WTC11 (cell line): ENCODE measurements around the gene BFSP1. TPM values are rescaled to one million over a fixed set of nuclear protein-coding genes. Genes with fewer than 3 reads are reported as not detected.

ENCODE experiments used
- ATAC-seq: fragments of 200-7000 bp; cut with Tn5 transposase; 2 replicates; pipeline ENCODE4 v1.10.0; 2021; ENCODE audit warnings: mild to moderate bottlenecking, moderate library complexity
- CTCF ChIA-PET: fragments of 300-600 bp; sonication (Branson Sonifier 250); formaldehyde crosslinking; loops from one replicate; lab custom pipeline; 2021; ENCODE audit warnings: antibody characterized with exemption; lab: Charles Lee
- POLR2A ChIA-PET: fragments of 350-600 bp; sonication (Branson Sonifier 250); formaldehyde crosslinking; loops from one replicate; lab custom pipeline; 2021; ENCODE audit warnings: antibody characterized with exemption; lab: Charles Lee
- DNase-seq: peaks from one replicate; pipeline ENCODE4 v3.0.0; 2021; ENCODE audit warnings: low spot score
- H3K27ac Mint-ChIP-seq: 2 replicates; pipeline ENCODE4 v1.8.0; 2021; ENCODE audit warnings: mixed read lengths
- H3K27me3 Mint-ChIP-seq: 2 replicates; pipeline ENCODE4 v1.8.0; 2021; ENCODE audit warnings: low read depth, mild to moderate bottlenecking, moderate library complexity, mixed read lengths
- H3K36me3 Mint-ChIP-seq: 2 replicates; pipeline ENCODE4 v1.8.0; 2021; ENCODE audit warnings: mixed read lengths
- H3K4me1 Mint-ChIP-seq: 2 replicates; pipeline ENCODE4 v1.8.0; 2022; ENCODE audit warnings: mixed read lengths
- H3K4me3 Mint-ChIP-seq: 2 replicates; pipeline ENCODE4 v1.8.0; 2021; ENCODE audit warnings: mild to moderate bottlenecking, moderate library complexity, mixed read lengths
- H3K9me3 Mint-ChIP-seq: 2 replicates; pipeline ENCODE4 v1.8.0; 2021; ENCODE audit warnings: mixed read lengths
- ATF6 ChIP-seq: sonication (generic); formaldehyde crosslinking; IDR thresholded peaks from 2 replicates; pipeline ENCODE4 v1.8.1; 2023; ENCODE audit warnings: mild to moderate bottlenecking, missing genetic modification reagents
- EMX1 ChIP-seq: fragments of 250-450 bp; sonication (Bioruptor Pico); IDR thresholded peaks from 2 replicates; pipeline ENCODE4 v1.8.0; 2021; ENCODE audit warnings: mild to moderate bottlenecking
- GABPB1 ChIP-seq: sonication (generic); formaldehyde crosslinking; IDR thresholded peaks from 2 replicates; pipeline ENCODE4 v1.8.1; 2023; ENCODE audit warnings: mild to moderate bottlenecking, missing genetic modification reagents
- GTF2I ChIP-seq: fragments of 250-450 bp; sonication (Bioruptor Pico); conservative IDR thresholded peaks from 2 replicates; pipeline ENCODE4 v1.4.0; 2021; ENCODE audit warnings: mild to moderate bottlenecking
- JAZF1 ChIP-seq: fragments of 250-450 bp; sonication (Bioruptor Pico); IDR thresholded peaks from 2 replicates; pipeline ENCODE4 v1.9.0; 2021; ENCODE audit warnings: moderate library complexity, mild to moderate bottlenecking, inconsistent platforms
- KAT7 ChIP-seq: sonication (generic); formaldehyde crosslinking; IDR thresholded peaks from 2 replicates; pipeline ENCODE4 v1.8.1; 2023; ENCODE audit warnings: missing genetic modification reagents, mild to moderate bottlenecking, borderline replicate concordance
- PRRX2 ChIP-seq: fragments of 250-450 bp; sonication (Bioruptor Pico); IDR thresholded peaks from 2 replicates; pipeline ENCODE4 v1.8.0; 2021; ENCODE audit warnings: mild to moderate bottlenecking
- RELA ChIP-seq: sonication (generic); formaldehyde crosslinking; IDR thresholded peaks from 2 replicates; pipeline ENCODE4 v1.8.1; 2022; ENCODE audit warnings: missing genetic modification reagents, mild to moderate bottlenecking, borderline replicate concordance
- SMAD4 ChIP-seq: sonication (generic); formaldehyde crosslinking; IDR thresholded peaks from 2 replicates; pipeline ENCODE4 v1.8.0; 2022; ENCODE audit warnings: mild to moderate bottlenecking, missing genetic modification reagents
- SOX15 ChIP-seq: fragments of 250-450 bp; sonication (Bioruptor Pico); IDR thresholded peaks from 2 replicates; pipeline ENCODE4 v1.9.0; 2021; ENCODE audit warnings: mild to moderate bottlenecking
- SP1 ChIP-seq: sonication (generic); formaldehyde crosslinking; conservative IDR thresholded peaks from 2 replicates; pipeline ENCODE4 v1.8.1; 2022; ENCODE audit warnings: missing genetic modification reagents
- USF1 ChIP-seq: sonication (generic); formaldehyde crosslinking; IDR thresholded peaks from 2 replicates; pipeline ENCODE4 v1.8.0; 2022; ENCODE audit warnings: mild to moderate bottlenecking, missing genetic modification reagents
- ZNF263 ChIP-seq: sonication (generic); formaldehyde crosslinking; IDR thresholded peaks from 2 replicates; pipeline ENCODE4 v1.8.1; 2022; ENCODE audit warnings: low read depth, mild to moderate bottlenecking, moderate library complexity, missing genetic modification reagents
- ZNF671 ChIP-seq: fragments of 250-450 bp; sonication (Bioruptor Pico); IDR thresholded peaks from 2 replicates; pipeline ENCODE4 v1.8.0; 2021; ENCODE audit warnings: mild to moderate bottlenecking
- total RNA-seq: library from RNA; stranded (reverse); gene quantifications from 3 replicates; pipeline ENCODE4 v1.2.3, GENCODE V29; 2021
- TF ChIP-seq, protein P1 (sequence below): fragments of 250-450 bp; sonication (Bioruptor Pico); IDR thresholded peaks from 2 replicates; pipeline ENCODE4 v1.9.0; 2021; ENCODE audit warnings: mild to moderate bottlenecking
- TF ChIP-seq, protein P2 (sequence below): fragments of 250-450 bp; sonication (Bioruptor Pico); IDR thresholded peaks from 2 replicates; pipeline ENCODE4 v1.8.0; 2021; ENCODE audit warnings: mild to moderate bottlenecking
- TF ChIP-seq, protein P3 (sequence below): sonication (generic); formaldehyde crosslinking; IDR thresholded peaks from 2 replicates; pipeline ENCODE4 v1.8.1; 2022; ENCODE audit warnings: mild to moderate bottlenecking, moderate library complexity, missing genetic modification reagents
- TF ChIP-seq, protein P4 (sequence below): sonication (generic); formaldehyde crosslinking; IDR thresholded peaks from 2 replicates; pipeline ENCODE4 v1.8.1; 2023; ENCODE audit warnings: mild to moderate bottlenecking, missing genetic modification reagents, moderate library complexity
- TF ChIP-seq, protein P5 (sequence below): sonication (generic); formaldehyde crosslinking; IDR thresholded peaks from 2 replicates; pipeline ENCODE4 v1.8.1; 2023; ENCODE audit warnings: mild to moderate bottlenecking, missing genetic modification reagents, moderate library complexity

The BFSP1 gene
- total RNA-seq, 1 experiment from 2014 or later: 3.0 TPM

DNA sequence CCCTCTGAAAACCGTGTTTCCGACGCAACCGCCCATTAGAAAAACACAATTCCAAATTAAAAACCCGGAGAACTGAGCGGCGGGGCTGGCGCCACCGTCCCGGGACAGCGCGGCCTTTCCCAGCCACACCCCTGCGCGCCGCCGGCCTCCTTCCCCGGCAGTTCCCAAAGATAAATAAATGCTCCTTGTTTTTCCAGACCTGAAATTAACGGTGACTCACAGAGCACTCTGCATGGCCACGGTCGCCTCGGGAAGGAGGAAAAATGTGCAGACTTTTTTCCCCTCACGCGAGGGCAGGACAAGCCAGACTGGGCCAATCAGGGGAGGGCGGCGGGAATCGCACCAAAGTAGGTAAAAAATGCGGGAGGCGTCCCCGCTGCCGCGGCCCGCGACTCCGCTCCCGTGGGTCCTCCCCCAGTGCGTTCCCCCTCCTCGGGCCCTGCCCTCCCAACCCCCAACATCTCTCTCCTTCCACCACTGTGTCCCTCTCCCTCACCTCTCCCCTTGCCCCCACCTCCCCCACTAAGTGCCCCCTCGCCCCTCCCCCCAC lies 37.9 kb upstream of the BFSP1 start:
- TF ChIP-seq, protein P1, sequence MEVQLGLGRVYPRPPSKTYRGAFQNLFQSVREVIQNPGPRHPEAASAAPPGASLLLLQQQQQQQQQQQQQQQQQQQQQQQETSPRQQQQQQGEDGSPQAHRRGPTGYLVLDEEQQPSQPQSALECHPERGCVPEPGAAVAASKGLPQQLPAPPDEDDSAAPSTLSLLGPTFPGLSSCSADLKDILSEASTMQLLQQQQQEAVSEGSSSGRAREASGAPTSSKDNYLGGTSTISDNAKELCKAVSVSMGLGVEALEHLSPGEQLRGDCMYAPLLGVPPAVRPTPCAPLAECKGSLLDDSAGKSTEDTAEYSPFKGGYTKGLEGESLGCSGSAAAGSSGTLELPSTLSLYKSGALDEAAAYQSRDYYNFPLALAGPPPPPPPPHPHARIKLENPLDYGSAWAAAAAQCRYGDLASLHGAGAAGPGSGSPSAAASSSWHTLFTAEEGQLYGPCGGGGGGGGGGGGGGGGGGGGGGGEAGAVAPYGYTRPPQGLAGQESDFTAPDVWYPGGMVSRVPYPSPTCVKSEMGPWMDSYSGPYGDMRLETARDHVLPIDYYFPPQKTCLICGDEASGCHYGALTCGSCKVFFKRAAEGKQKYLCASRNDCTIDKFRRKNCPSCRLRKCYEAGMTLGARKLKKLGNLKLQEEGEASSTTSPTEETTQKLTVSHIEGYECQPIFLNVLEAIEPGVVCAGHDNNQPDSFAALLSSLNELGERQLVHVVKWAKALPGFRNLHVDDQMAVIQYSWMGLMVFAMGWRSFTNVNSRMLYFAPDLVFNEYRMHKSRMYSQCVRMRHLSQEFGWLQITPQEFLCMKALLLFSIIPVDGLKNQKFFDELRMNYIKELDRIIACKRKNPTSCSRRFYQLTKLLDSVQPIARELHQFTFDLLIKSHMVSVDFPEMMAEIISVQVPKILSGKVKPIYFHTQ: 0 out of 2 replicates have a peak, but pooled peaks have one; percentile 37
- no peak for TF ChIP-seq JAZF1 (CRISPR knock-in tag)
- TF ChIP-seq USF1 (CRISPR knock-in tag): no peak
- TF ChIP-seq, protein P2, sequence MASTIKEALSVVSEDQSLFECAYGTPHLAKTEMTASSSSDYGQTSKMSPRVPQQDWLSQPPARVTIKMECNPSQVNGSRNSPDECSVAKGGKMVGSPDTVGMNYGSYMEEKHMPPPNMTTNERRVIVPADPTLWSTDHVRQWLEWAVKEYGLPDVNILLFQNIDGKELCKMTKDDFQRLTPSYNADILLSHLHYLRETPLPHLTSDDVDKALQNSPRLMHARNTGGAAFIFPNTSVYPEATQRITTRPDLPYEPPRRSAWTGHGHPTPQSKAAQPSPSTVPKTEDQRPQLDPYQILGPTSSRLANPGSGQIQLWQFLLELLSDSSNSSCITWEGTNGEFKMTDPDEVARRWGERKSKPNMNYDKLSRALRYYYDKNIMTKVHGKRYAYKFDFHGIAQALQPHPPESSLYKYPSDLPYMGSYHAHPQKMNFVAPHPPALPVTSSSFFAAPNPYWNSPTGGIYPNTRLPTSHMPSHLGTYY (CRISPR knock-in tag): peak; percentile 7; the same call in 1 of the 2 replicates
- TF ChIP-seq, protein P3, sequence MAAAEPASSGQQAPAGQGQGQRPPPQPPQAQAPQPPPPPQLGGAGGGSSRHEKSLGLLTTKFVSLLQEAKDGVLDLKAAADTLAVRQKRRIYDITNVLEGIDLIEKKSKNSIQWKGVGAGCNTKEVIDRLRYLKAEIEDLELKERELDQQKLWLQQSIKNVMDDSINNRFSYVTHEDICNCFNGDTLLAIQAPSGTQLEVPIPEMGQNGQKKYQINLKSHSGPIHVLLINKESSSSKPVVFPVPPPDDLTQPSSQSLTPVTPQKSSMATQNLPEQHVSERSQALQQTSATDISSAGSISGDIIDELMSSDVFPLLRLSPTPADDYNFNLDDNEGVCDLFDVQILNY (CRISPR knock-in tag): no peak
- 0 out of 2 replicates have a peak, but pooled peaks have one; percentile 31 for TF ChIP-seq EMX1 (CRISPR knock-in tag)
- no peak for TF ChIP-seq KAT7
- ChIA-PET POLR2A (interaction anchor here (0.8 to 2.7 kb wide), 10 partner anchors 7 to 400 kb away, joined by 3 to 23 read pairs (median 6); partner anchors contain the start of genes BFSP1, MGME1 and SNX5), CTCF (interaction anchor here (0.8 to 1.9 kb wide), 8 partner anchors 9 to 113 kb away, joined by 3 to 12 read pairs (median 5); partner anchors contain the start of gene RRBP1)
- Mint-ChIP-seq H3K27me3 (no peaks in the 10 kb centered on the region), H3K4me3 (peak overlapping the region; percentile 88), H3K9me3 (peaks cover 4% of the 10 kb centered on the region; the same call in 1 of the 2 replicates), H3K4me1 (peaks cover 44% of the 10 kb centered on the region), H3K36me3 (0 out of 2 replicates have a peak, but pooled peaks cover 2% of the 10 kb centered on the region), H3K27ac (peak overlapping the region; percentile 94)
- peak; percentile 1 for ATAC-seq
- DNase-seq: peak; percentile 54

- ATAC-seq (no peak), DNase-seq (no peak)
- 0 out of 2 replicates have a peak, but pooled peaks cover 2% of the 10 kb centered on the region for H3K36me3 Mint-ChIP-seq
- ChIA-PET CTCF (no interaction called here), POLR2A (interaction anchor here (0.6 kb wide), 1 partner anchor 29 kb away, joined by 9 read pairs; no protein-coding TSS in a partner anchor)
- H3K4me1 Mint-ChIP-seq: peaks cover 36% of the 10 kb centered on the region
- H3K27me3 Mint-ChIP-seq: no peaks in the 10 kb centered on the region
- H3K4me3 Mint-ChIP-seq: peak overlapping the region; percentile 88
- peak overlapping the region; percentile 93 for H3K27ac Mint-ChIP-seq
- H3K9me3 Mint-ChIP-seq: peaks cover 4% of the 10 kb centered on the region; the same call in 1 of the 2 replicates
- TF ChIP-seq PRRX2 (CRISPR knock-in tag) (no peak), JAZF1 (CRISPR knock-in tag) (no peak), SP1 (CRISPR knock-in tag) (no peak), GABPB1 (CRISPR knock-in tag) (no peak), ZNF671 (CRISPR knock-in tag) (no peak), ZNF263 (CRISPR knock-in tag) (no peak), ATF6 (CRISPR knock-in tag) (no peak), GTF2I (CRISPR knock-in tag) (no peak), RELA (no peak), SOX15 (no peak), SMAD4 (CRISPR knock-in tag) (no peak)
- TF ChIP-seq, protein P4, sequence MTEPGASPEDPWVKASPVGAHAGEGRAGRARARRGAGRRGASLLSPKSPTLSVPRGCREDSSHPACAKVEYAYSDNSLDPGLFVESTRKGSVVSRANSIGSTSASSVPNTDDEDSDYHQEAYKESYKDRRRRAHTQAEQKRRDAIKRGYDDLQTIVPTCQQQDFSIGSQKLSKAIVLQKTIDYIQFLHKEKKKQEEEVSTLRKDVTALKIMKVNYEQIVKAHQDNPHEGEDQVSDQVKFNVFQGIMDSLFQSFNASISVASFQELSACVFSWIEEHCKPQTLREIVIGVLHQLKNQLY: no peak
- TF ChIP-seq, protein P5, sequence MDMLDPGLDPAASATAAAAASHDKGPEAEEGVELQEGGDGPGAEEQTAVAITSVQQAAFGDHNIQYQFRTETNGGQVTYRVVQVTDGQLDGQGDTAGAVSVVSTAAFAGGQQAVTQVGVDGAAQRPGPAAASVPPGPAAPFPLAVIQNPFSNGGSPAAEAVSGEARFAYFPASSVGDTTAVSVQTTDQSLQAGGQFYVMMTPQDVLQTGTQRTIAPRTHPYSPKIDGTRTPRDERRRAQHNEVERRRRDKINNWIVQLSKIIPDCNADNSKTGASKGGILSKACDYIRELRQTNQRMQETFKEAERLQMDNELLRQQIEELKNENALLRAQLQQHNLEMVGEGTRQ (CRISPR knock-in tag): no peak
These were observed 37.0 kb upstream of the BFSP1 start for GRCh38 chr20:17568045-17568788.
